Measurements from ENCODE around the gene GAA. TPM values are rescaled to one million over a fixed set of nuclear protein-coding genes. Genes with fewer than 3 reads are reported as not detected.

Gene GAA
- total RNA-seq, 3 donors from 2014 or later (not counting 1 experiment from before 2014, with no cell fraction given), result 28.5 to 35.8 (median 32.9) TPM

GRCh38 chr17:80123791-80124190 lies 22.4 kb downstream of the GAA start:
- TF ChIP-seq CTCF (IDR thresholded peaks at IDR 0.05), result no peak
- WGBS (ENCODE audit: insufficient coverage), result 87% methylated on average over 15 of the region's 15 CpGs
- Histone ChIP-seq H3K27me3 (ENCODE audit: control insufficient read depth, insufficient read depth, low read length) (no peaks in the 10 kb centered on the region), H3K4me3 (ENCODE audit: low read length) (no peak overlapping the region), H3K36me3 (ENCODE audit: control insufficient read depth, insufficient read depth, low read length) (no peaks in the 10 kb centered on the region), H3K27ac (ENCODE audit: low read length) (no peak overlapping the region), H3K9me3 (ENCODE audit: control insufficient read depth, insufficient read depth, low read length) (no peaks in the 10 kb centered on the region), H3K4me1 (ENCODE audit: control insufficient read depth, insufficient read depth, low read length) (no peaks in the 10 kb centered on the region)
- no peak overlapping the region for H3K27ac Mint-ChIP-seq
- H3K36me3 Mint-ChIP-seq, result no peaks in the 10 kb centered on the region
- ATAC-seq (no peak), DNase-seq (no peak)
- no peaks in the 10 kb centered on the region for H3K4me1 Mint-ChIP-seq
- H3K27me3 Mint-ChIP-seq (ENCODE audit: low read depth in 2 of 2), result peaks cover 4 to 20% of the 10 kb centered on the region in 2 donors
- intact Hi-C loops (cut with micrococcal nuclease), result no loop called here
- H3K9me3 Mint-ChIP-seq, result no peaks in the 10 kb centered on the region
- H3K4me3 Mint-ChIP-seq, result no peak overlapping the region

DNA sequence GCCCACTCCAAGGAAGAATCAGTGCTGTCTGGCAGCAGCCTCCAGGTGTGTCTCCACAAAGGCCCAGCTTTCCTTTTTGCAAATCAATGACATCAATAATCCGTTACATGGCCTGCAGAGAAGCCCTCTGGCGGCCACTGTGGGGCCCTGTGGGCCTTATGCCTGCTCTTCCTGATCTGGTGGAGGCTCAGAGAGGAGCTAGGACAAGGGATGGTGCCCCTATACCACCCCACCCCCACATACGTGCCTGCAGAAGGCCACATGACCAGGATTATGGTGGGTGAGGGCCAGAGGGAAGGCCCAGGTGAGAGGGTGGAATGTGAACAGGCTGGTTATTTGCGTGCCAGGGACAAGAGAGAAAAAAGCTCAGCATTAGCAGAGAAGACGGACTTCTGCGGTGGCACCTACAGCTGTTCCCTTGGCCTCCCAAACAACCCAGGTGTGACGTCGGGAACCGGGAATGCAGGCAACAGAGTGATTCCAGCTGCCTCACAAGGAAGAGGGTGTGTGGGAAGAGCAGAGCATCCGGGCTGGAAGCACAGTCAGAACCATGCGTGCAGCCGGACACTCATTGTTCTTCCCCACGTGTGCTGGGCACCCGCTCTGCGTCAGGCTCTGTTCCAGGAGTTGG lies 23.1 kb downstream of the GAA start:
- H3K27me3 Mint-ChIP-seq (ENCODE audit: low read depth in 2 of 2), result peaks cover 4 to 26% of the 10 kb centered on the region in 2 donors
- no peaks in the 10 kb centered on the region for H3K36me3 Mint-ChIP-seq
- intact Hi-C loops (cut with micrococcal nuclease), result no loop called here
- no peak for TF ChIP-seq CTCF (IDR thresholded peaks at IDR 0.05)
- Histone ChIP-seq H3K9me3 (ENCODE audit: control insufficient read depth, insufficient read depth, low read length) (no peaks in the 10 kb centered on the region), H3K4me1 (ENCODE audit: control insufficient read depth, insufficient read depth, low read length) (no peaks in the 10 kb centered on the region), H3K27me3 (ENCODE audit: control insufficient read depth, insufficient read depth, low read length) (no peaks in the 10 kb centered on the region), H3K36me3 (ENCODE audit: control insufficient read depth, insufficient read depth, low read length) (no peaks in the 10 kb centered on the region), H3K27ac (ENCODE audit: low read length) (no peak overlapping the region), H3K4me3 (ENCODE audit: low read length) (no peak overlapping the region)
- DNase-seq (no peak), ATAC-seq (no peak)
- no peak overlapping the region for H3K4me3 Mint-ChIP-seq
- H3K27ac Mint-ChIP-seq, result no peak overlapping the region
- WGBS (ENCODE audit: insufficient coverage), result 88% methylated on average over 14 of the region's 15 CpGs
- H3K4me1 Mint-ChIP-seq, result no peaks in the 10 kb centered on the region
- no peaks in the 10 kb centered on the region for H3K9me3 Mint-ChIP-seq

DNA sequence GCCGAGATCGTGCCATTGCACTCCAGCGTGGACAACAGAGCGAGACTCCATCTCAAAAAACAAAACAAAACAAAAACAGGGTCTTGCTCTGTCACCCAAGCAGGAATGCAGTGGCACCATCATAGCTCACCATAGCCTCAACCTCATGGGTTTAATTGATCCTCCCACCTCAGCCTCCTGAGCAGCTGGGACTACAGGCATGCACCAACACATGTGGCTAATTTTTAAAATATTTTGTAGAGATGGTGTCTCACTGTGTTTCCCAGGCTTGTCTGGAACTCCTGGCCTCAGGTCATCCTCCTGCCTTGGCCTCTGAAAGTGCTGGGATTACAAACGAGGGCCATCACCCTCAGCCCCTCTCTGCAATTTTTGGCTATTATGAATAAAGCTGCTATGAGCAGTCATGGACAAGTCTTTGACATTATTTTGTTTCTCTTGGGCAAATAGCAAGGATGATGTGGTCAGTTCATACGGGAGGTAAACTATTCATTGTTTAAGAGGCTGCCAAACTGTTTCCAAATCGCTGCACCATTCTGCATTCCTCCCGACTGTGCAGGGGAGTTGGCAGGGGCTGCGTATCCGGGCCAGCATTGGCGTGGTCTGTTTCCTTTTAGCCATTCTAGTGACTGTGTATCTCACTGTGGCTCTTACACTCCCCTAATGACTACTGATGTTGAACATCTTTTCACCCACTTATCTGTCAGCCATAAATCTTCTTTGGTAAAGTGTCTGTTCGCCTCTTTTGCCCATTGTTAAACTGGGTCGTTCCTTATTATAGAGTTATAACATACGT lies 24.5 kb downstream of the GAA start:
- intact Hi-C loops (cut with micrococcal nuclease), result no loop called here
- no peaks in the 10 kb centered on the region for H3K27me3 ChIP-seq (ENCODE audit: control insufficient read depth, insufficient read depth, low read length)
- WGBS (ENCODE audit: insufficient coverage), result 85% methylated on average over 14 of the region's 14 CpGs
- ATAC-seq (no peak), DNase-seq (no peak)
- Mint-ChIP-seq H3K4me1 (no peaks in the 10 kb centered on the region), H3K27ac (no peak overlapping the region), H3K36me3 (no peaks in the 10 kb centered on the region), H3K9me3 (no peaks in the 10 kb centered on the region), H3K4me3 (no peak overlapping the region), H3K27me3 (ENCODE audit: low read depth in 2 of 2) (peaks cover 4 to 27% of the 10 kb centered on the region in 2 donors)
- no peaks in the 10 kb centered on the region for H3K36me3 ChIP-seq (ENCODE audit: control insufficient read depth, insufficient read depth, low read length)
- no peak overlapping the region for H3K4me3 ChIP-seq (ENCODE audit: low read length)
- no peaks in the 10 kb centered on the region for H3K4me1 ChIP-seq (ENCODE audit: control insufficient read depth, insufficient read depth, low read length)
- no peak for TF ChIP-seq CTCF (IDR thresholded peaks at IDR 0.05)
- H3K27ac ChIP-seq (ENCODE audit: low read length), result no peak overlapping the region
- no peaks in the 10 kb centered on the region for H3K9me3 ChIP-seq (ENCODE audit: control insufficient read depth, insufficient read depth, low read length)

Data from natural killer cell (primary cell).